ENCODE results near the gene GRIP2.

The GRIP2 gene

DNA sequence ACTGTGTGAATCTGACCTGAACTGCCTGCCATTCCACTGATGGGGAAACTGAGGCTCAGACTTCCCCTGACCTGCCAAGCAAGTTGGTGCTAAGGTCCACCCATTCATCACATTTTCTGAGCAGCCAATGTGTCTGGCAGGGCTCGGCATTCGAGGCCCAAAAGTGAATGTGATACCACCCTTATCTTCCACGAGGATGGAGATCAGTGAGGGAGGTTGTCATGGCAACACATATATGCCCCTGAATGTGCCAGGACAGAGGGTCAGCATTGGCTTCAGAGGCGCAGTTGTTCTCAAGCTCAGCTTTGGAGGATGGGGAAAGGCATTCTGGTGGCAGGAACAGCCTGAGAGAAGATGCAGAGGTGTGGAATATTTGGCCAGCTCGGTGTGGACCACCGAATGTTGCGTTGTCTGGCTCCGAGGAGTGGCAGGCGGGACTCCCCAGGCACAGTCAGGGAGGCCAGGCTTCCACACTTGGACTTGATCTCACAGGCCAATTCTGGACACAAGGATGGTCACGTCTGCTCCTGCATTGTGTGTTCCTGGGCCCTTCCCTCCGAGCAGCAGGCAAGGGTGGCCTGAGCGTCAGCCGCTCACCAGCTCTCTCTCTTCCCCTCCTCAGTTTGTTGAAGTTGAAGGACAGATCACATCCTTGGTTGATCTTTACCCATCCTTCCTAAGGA, 63.4 kb downstream of the GRIP2 start:
- H3K4me3 ChIP-seq (ENCODE audit: low read depth, low read length): no peak overlapping the region
- TF ChIP-seq, protein P1, sequence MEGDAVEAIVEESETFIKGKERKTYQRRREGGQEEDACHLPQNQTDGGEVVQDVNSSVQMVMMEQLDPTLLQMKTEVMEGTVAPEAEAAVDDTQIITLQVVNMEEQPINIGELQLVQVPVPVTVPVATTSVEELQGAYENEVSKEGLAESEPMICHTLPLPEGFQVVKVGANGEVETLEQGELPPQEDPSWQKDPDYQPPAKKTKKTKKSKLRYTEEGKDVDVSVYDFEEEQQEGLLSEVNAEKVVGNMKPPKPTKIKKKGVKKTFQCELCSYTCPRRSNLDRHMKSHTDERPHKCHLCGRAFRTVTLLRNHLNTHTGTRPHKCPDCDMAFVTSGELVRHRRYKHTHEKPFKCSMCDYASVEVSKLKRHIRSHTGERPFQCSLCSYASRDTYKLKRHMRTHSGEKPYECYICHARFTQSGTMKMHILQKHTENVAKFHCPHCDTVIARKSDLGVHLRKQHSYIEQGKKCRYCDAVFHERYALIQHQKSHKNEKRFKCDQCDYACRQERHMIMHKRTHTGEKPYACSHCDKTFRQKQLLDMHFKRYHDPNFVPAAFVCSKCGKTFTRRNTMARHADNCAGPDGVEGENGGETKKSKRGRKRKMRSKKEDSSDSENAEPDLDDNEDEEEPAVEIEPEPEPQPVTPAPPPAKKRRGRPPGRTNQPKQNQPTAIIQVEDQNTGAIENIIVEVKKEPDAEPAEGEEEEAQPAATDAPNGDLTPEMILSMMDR (IDR thresholded peaks at IDR 0.05; ENCODE audit: low read depth, low read length): no peak
- TF ChIP-seq MYC (IDR thresholded peaks at IDR 0.05; ENCODE audit: low read depth, low read length) (no peak), POLR2A (IDR thresholded peaks at IDR 0.05; ENCODE audit: extremely low read depth, insufficient read length) (no peak)
- TF ChIP-seq, protein P2, sequence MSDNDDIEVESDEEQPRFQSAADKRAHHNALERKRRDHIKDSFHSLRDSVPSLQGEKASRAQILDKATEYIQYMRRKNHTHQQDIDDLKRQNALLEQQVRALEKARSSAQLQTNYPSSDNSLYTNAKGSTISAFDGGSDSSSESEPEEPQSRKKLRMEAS (IDR thresholded peaks at IDR 0.05; ENCODE audit: low read depth, low read length): no peak
- no peak for DNase-seq (ENCODE audit: low read depth)

DNA sequence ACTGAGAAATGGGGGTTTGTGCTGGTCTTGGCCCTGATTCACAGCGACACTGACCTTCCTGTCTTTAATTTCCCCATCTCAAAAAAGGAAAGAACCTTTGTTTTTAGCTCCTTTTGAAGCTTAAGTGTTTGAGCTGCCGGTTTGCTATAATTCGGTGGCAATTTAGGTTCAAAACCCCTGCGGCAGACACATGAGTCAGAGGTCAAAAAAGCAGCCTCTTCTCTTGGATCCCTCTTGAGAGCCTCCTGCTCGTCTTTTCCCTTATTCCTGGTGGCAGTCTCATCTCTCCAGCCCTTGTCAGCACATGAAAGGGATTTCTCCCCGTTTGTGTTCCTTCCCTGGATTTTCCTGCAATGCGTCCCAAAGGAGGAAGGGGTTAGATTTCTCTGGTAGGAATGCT, 64.5 kb downstream of the GRIP2 start:
- no peak for DNase-seq (ENCODE audit: low read depth)
- TF ChIP-seq POLR2A (IDR thresholded peaks at IDR 0.05; ENCODE audit: extremely low read depth, insufficient read length): no peak
- TF ChIP-seq, protein P1 (IDR thresholded peaks at IDR 0.05; ENCODE audit: low read depth, low read length): no peak
- TF ChIP-seq, protein P2 (IDR thresholded peaks at IDR 0.05; ENCODE audit: low read depth, low read length): no peak
- TF ChIP-seq MYC (IDR thresholded peaks at IDR 0.05; ENCODE audit: low read depth, low read length): no peak
- no peak overlapping the region for H3K4me3 ChIP-seq (ENCODE audit: low read depth, low read length)

DNA sequence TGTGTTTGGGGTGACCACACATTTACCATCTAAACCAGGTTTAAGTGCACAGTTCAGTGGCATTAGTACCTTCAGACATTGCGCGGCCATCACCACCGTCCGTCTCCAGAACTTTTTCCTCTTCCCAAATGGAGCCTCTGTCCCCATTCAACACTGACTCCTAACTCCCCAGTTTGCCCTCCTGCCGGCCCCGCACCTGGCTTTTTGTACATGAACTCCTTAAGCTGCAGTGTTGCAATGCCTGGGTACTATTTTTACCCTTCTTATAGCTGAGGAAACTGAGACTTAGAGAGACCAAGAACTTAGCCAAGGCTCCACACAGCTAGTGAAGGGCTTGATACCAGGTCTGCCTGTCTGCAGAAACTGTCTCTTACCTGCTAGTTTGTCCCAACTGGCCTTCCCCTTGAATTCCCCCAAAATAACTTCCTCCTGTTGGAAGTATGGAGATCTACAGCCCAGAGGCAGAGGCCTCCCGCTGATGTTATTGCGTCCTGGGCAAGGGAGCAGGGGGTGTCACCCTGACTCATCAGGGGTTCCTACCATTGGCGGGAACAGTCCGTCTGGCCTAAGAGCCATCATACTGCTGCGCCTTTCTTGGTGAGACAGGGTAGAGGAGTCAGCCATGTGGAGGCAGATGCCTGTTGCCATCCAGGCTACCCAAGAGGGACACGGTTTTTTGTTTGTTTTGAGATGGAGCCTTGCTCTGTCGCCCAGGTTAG, 65.6 kb downstream of the GRIP2 start:
- H3K4me3 ChIP-seq (ENCODE audit: low read depth, low read length): no peak overlapping the region
- DNase-seq (ENCODE audit: low read depth): no peak
- TF ChIP-seq MYC (IDR thresholded peaks at IDR 0.05; ENCODE audit: low read depth, low read length): no peak
- TF ChIP-seq, protein P2 (IDR thresholded peaks at IDR 0.05; ENCODE audit: low read depth, low read length): no peak
- no peak for TF ChIP-seq POLR2A (IDR thresholded peaks at IDR 0.05; ENCODE audit: extremely low read depth, insufficient read length)
- TF ChIP-seq, protein P1 (IDR thresholded peaks at IDR 0.05; ENCODE audit: low read depth, low read length): no peak

DNA sequence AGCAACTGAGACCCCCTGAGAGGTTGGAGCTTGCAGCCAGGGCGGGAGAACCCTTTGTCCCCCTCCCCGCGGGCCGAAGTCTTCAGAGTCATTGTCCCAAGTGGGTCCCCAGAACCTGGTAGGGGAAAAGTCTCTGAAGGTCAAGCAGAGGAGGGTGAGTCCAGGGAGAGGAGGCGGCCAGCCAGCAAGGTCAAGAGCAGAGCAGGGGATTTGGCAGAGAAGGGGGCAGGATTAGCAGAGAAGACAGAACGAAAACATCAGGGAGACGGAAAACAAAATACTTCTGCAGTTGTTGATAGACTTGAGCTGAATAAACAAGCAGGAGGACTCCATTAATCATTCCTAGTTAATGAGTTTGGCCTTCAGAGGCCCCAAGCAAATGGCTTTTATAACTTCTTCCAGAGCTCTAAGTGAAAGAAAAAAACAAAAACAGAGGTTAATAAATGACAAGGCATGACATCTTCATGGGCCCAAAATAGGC, 66.7 kb downstream of the GRIP2 start:
- TF ChIP-seq POLR2A (IDR thresholded peaks at IDR 0.05; ENCODE audit: extremely low read depth, insufficient read length) (no peak), MYC (IDR thresholded peaks at IDR 0.05; ENCODE audit: low read depth, low read length) (no peak)
- TF ChIP-seq, protein P1 (IDR thresholded peaks at IDR 0.05; ENCODE audit: low read depth, low read length): no peak
- TF ChIP-seq, protein P2 (IDR thresholded peaks at IDR 0.05; ENCODE audit: low read depth, low read length): no peak
- H3K4me3 ChIP-seq (ENCODE audit: low read depth, low read length): no peak overlapping the region
- DNase-seq (ENCODE audit: low read depth): no peak

DNA sequence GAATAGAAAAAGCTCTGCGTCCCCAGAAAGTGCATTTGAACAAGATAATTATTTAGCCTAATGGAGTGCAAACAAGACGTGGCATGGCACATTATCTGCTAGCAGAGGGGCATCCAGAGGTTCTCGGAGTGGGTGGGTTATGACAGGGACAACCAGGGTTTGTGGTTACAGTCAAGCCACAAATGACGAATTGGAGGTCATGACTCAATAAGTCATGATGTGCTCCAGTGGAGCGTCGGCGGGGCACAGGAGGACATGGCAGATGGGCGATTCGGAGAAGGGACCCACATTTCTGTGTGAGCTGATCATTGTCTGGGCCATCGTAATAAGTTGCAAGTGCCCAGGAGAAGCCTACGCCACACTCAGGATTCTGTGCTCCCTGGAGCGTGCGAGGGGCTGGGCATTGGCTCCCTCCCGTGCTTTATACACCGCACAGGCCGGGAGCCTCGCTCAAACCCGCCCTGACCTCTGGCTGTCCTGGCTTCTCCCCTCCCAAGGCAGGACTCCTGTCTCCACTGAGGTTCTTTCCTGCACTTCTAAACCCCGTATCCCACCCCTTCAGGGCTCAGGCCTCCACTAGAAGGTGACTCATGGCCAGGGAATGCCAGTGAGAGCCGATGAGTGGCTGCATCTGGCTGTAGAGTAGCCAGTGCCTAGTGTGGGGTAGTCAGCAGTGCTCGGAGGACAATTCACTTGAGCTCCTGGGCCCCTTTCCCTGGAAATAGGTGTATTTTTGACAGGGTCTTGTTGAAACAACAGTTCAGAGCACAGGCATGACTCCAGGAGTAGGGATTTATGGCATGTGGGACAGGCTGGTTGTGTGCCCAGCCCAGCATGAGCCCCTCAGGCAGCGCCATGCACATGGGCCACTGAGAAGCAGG, 67.4 kb downstream of the GRIP2 start:
- H3K4me3 ChIP-seq (ENCODE audit: low read depth, low read length): no peak overlapping the region
- TF ChIP-seq, protein P1 (IDR thresholded peaks at IDR 0.05; ENCODE audit: low read depth, low read length): no peak
- no peak for TF ChIP-seq POLR2A (IDR thresholded peaks at IDR 0.05; ENCODE audit: extremely low read depth, insufficient read length)
- no peak for TF ChIP-seq MYC (IDR thresholded peaks at IDR 0.05; ENCODE audit: low read depth, low read length)
- TF ChIP-seq, protein P2 (IDR thresholded peaks at IDR 0.05; ENCODE audit: low read depth, low read length): no peak
- DNase-seq (ENCODE audit: low read depth): peak; percentile 27
